CD14-positive monocyte (primary cell): ENCODE data around the gene ANKIB1. TPM values are rescaled to one million over a fixed set of nuclear protein-coding genes. Genes with fewer than 3 reads are reported as not detected.

Experiments
- DNase-seq, 3 donors: peaks; one replicate each; pipeline ENCODE4 v3.0.0-alpha.2; 2011 to 2022
- H2AFZ ChIP-seq: 2 replicates; pipeline ENCODE4 v1.6.0; 2012; ENCODE audit warnings: mild to moderate bottlenecking, low read depth, low read length, inconsistent platforms; ENCODE audit not compliant: insufficient read depth, poor library complexity, severe bottlenecking
- H3K27ac ChIP-seq, 2 donors: 1 replicate in 1 of 2; 2 replicates in 1 of 2; pipeline ENCODE4 v1.5.1; 2012 to 2013; ENCODE audit warnings: low read length in 2 of 2, control low read depth in 1 of 2, inconsistent platforms in 1 of 2, low read depth in 1 of 2, mild to moderate bottlenecking in 1 of 2
- H3K27me3 ChIP-seq, 2 donors: one replicate each; pipeline versions ENCODE4 v1.6.0 to v1.6.1; 2011 to 2013; ENCODE audit warnings: low read length in 2 of 2; ENCODE audit not compliant: control insufficient read depth in 2 of 2, insufficient read depth in 2 of 2
- H3K36me3 ChIP-seq, 2 donors: replicated peaks in 1 of 2; 1 replicate in 1 of 2; 2 replicates in 1 of 2; pipeline versions ENCODE4 v1.5.1 to v1.6.1; 2012 to 2013; ENCODE audit warnings: low read length in 2 of 2, control low read depth in 1 of 2, inconsistent platforms in 1 of 2, mild to moderate bottlenecking in 1 of 2; ENCODE audit not compliant: insufficient read depth in 2 of 2, control insufficient read depth in 1 of 2
- H3K4me1 ChIP-seq, 2 donors: 1 replicate in 1 of 2; 2 replicates in 1 of 2; pipeline versions ENCODE4 v1.5.1 to v1.6.1; 2012 to 2013; ENCODE audit warnings: low read length in 2 of 2, control low read depth in 1 of 2, inconsistent platforms in 1 of 2, mild to moderate bottlenecking in 1 of 2, moderate library complexity in 1 of 2; ENCODE audit not compliant: insufficient read depth in 2 of 2, control insufficient read depth in 1 of 2
- H3K4me2 ChIP-seq: replicated peaks from 2 replicates; pipeline ENCODE3; 2012; ENCODE audit warnings: low read length, moderate library complexity, mild to moderate bottlenecking; ENCODE audit not compliant: poor library complexity, severe bottlenecking; ENCODE audit errors: extremely low read depth
- H3K4me3 ChIP-seq, 3 experiments: fragments of 200-600 bp in 1 of 3; sonication (generic) in 1 of 3; replicated peaks in 1 of 3; 1 replicate in 2 of 3; 2 replicates in 1 of 3; pipeline ENCODE4 v1.5.1; 2011 to 2013; ENCODE audit warnings: low read length in 3 of 3, mild to moderate bottlenecking in 3 of 3, control low read depth in 2 of 3, low read depth in 2 of 3, inconsistent platforms in 1 of 3, moderate library complexity in 1 of 3
- H3K79me2 ChIP-seq: 2 replicates; pipeline ENCODE4 v1.6.0; 2012; ENCODE audit warnings: mild to moderate bottlenecking, control low read depth, inconsistent platforms, low read length, moderate library complexity; ENCODE audit not compliant: insufficient read depth
- H3K9ac ChIP-seq: 2 replicates; pipeline ENCODE4 v1.6.0; 2017; ENCODE audit warnings: low read length, mild to moderate bottlenecking; ENCODE audit not compliant: insufficient read depth, poor library complexity, severe bottlenecking
- H3K9me3 ChIP-seq, 2 donors: replicated peaks in 1 of 2; 1 replicate in 1 of 2; 2 replicates in 1 of 2; pipeline versions ENCODE4 v1.5.1 to v1.6.1; 2012 to 2013; ENCODE audit warnings: low read length in 2 of 2, control low read depth in 1 of 2; ENCODE audit not compliant: control insufficient read depth in 1 of 2, insufficient read depth in 1 of 2
- H4K20me1 ChIP-seq: 2 replicates; pipeline ENCODE4 v1.6.0; 2012; ENCODE audit warnings: mild to moderate bottlenecking, low read length, control low read depth, moderate library complexity; ENCODE audit not compliant: insufficient read depth
- H3K27ac Mint-ChIP-seq, 7 donors: one replicate each; pipeline ENCODE4 v1.8.0; 2020; ENCODE audit warnings: mild to moderate bottlenecking in 7 of 7, mixed read lengths in 7 of 7, moderate library complexity in 6 of 7, inconsistent platforms in 2 of 7
- H3K27me3 Mint-ChIP-seq, 3 donors: one replicate each; pipeline ENCODE4 v1.8.0; 2021 to 2022; ENCODE audit warnings: low read depth in 3 of 3, mild to moderate bottlenecking in 3 of 3, mixed read lengths in 3 of 3, moderate library complexity in 3 of 3, inconsistent platforms in 1 of 3
- H3K36me3 Mint-ChIP-seq, 2 donors: one replicate each; pipeline ENCODE4 v1.8.0; 2020; ENCODE audit warnings: mixed read lengths in 2 of 2, inconsistent platforms in 1 of 2, mild to moderate bottlenecking in 1 of 2
- H3K4me1 Mint-ChIP-seq: one replicate; pipeline ENCODE4 v1.8.0; 2020; ENCODE audit warnings: mild to moderate bottlenecking, mixed read lengths
- H3K4me3 Mint-ChIP-seq, 2 donors: one replicate each; pipeline ENCODE4 v1.8.0; 2020; ENCODE audit warnings: mild to moderate bottlenecking in 2 of 2, mixed read lengths in 2 of 2, moderate library complexity in 1 of 2
- H3K9me3 Mint-ChIP-seq, 7 donors: one replicate each; pipeline ENCODE4 v1.8.0; 2020 to 2022; ENCODE audit warnings: mixed read lengths in 7 of 7, mild to moderate bottlenecking in 6 of 7, moderate library complexity in 6 of 7, inconsistent platforms in 2 of 7
- CTCF ChIP-seq: fragments of 200-600 bp; IDR thresholded peaks from one replicate; pipeline ENCODE4 v1.8.0; 2022; ENCODE audit warnings: antibody characterized with exemption, mild to moderate bottlenecking
- WGBS: methylation state at CpG from one replicate; pipeline ENCODE4 v1.1.5; 2013; ENCODE audit warnings: missing lambda C conversion rate; ENCODE audit not compliant: insufficient coverage; 5-methylcytosine and 5-hydroxymethylcytosine counted together
- intact Hi-C, 2 donors: fragments of 100-400 bp; cut with micrococcal nuclease; formaldehyde crosslinking; loops; one replicate each; pipeline versions ENCODE4 v1.15.0 to v1.15.1; 2023
- polyA plus RNA-seq, 3 donors: library from polyadenylated mRNA; depleted of rRNA in 1 of 3; unstranded in 2 of 3; stranded (reverse) in 1 of 3; fragments of 300-500 nt in 2 of 3; fragments of >200 nt in 1 of 3; fragmentation: Illumina TruSeq in 2 of 3; gene quantifications; 1 replicate in 2 of 3; 2 replicates in 1 of 3; pipeline ENCODE4 v1.2.3, GENCODE V29; 2012 to 2021

The ANKIB1 gene
- polyA plus RNA-seq, 3 donors = 4.8 to 16.8 (median 5.7) TPM

- no peak for DNase-seq
- H3K36me3 Mint-ChIP-seq = peaks cover 5 to 11% of the 10 kb centered on the region in 2 donors
- 100% methylated on average over 2 of the region's 4 CpGs for WGBS
- peaks cover 4 to 8% (median 7%) of the 10 kb centered on the region in 7 donors for H3K9me3 Mint-ChIP-seq
- Histone ChIP-seq H3K27me3 (no peaks in the 10 kb centered on the region), H3K4me1 (no peaks in the 10 kb centered on the region), H3K9ac (no peak overlapping the region), H3K36me3 (peaks cover 0 to 1% of the 10 kb centered on the region in 2 donors), H4K20me1 (peaks cover 4% of the 10 kb centered on the region), H3K9me3 (peaks cover 2 to 3% of the 10 kb centered on the region in 2 donors), H3K4me2 (no peak overlapping the region), H3K4me3 (no peak overlapping the region), H2AFZ (no peak overlapping the region), H3K27ac (no peak overlapping the region), H3K79me2 (peaks cover 3% of the 10 kb centered on the region)
- peaks cover 0 to 3% (median 0%) of the 10 kb centered on the region in 3 donors for H3K27me3 Mint-ChIP-seq
- intact Hi-C loops = no loop called here
- H3K4me3 Mint-ChIP-seq = no peak overlapping the region
- H3K27ac Mint-ChIP-seq = no peak overlapping the region
- TF ChIP-seq CTCF = no peak
- no peaks in the 10 kb centered on the region for H3K4me1 Mint-ChIP-seq
These were observed 29.6 kb downstream of the ANKIB1 start for GRCh38 chr7:92275327-92275726.

- no peak for DNase-seq
- Histone ChIP-seq H3K4me2 (no peak overlapping the region), H3K4me1 (no peaks in the 10 kb centered on the region), H4K20me1 (peaks cover under 1% of the 10 kb centered on the region), H3K27ac (no peak overlapping the region), H3K36me3 (peaks cover 0 to 11% of the 10 kb centered on the region in 2 donors), H3K9ac (no peak overlapping the region), H3K79me2 (peaks cover 3% of the 10 kb centered on the region), H3K9me3 (peaks cover 2 to 12% of the 10 kb centered on the region in 2 donors), H3K27me3 (no peaks in the 10 kb centered on the region), H3K4me3 (no peak overlapping the region), H2AFZ (no peak overlapping the region)
- 89% methylated on average over 2 of the region's 2 CpGs for WGBS
- H3K9me3 Mint-ChIP-seq = peaks cover 10 to 13% (median 12%) of the 10 kb centered on the region in 7 donors
- intact Hi-C loops = no loop called here
- no peak overlapping the region for H3K27ac Mint-ChIP-seq
- peaks cover 0 to 3% (median 0%) of the 10 kb centered on the region in 3 donors for H3K27me3 Mint-ChIP-seq
- peaks cover 5 to 17% of the 10 kb centered on the region in 2 donors for H3K36me3 Mint-ChIP-seq
- no peak for TF ChIP-seq CTCF
- no peaks in the 10 kb centered on the region for H3K4me1 Mint-ChIP-seq
- H3K4me3 Mint-ChIP-seq = no peak overlapping the region
These were observed 30.7 kb downstream of the ANKIB1 start for GRCh38 chr7:92276460-92276864.
